Measurements from ENCODE around the gene THADA. TPM values are rescaled to one million over a fixed set of nuclear protein-coding genes. Genes with fewer than 3 reads are reported as not detected.
"Not testable (repeated sequence)": the region's sequence is repeated elsewhere in the genome, so short reads cannot be mapped to it uniquely, and the experiment has no call there.

THADA gene
- total RNA-seq, 1 donor from 2014 or later: 59.3 TPM

DNA sequence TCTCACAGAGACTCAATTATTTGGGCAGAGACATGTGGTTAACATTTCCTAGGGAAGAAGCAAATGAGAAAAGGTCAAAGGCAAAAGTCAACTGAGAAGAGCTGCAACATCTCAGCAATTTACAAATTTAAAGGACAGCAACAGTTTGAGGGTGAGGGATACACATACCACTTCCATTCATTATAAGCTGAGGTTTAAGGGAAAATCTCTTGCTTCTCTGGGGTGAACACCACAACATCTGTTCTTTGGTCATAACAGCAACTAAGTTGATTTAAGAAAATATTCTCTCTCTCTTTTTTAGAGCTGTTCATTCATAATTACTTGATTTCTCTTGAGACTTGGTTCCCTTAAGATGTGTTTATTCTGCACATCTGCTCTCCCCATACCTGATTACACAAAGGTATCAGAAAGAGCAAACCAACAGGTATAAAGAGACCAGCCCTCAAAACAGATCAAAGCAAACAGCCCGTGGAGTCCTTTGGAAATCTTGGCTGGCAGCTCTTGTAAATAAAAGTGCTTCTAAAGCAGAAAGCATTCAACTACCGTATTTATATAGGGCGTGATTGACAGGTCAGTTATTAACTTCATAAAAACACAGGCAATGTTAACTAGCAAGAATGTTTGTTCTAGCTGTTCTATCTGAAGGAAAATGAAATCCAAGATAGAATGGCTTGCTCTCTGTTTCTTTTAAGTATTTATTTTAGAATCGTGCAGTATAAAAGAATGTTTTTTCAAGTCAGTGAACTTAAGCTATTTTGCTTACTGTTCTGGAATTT lies 132.8 kb downstream of the THADA start:
- DNase-seq (ENCODE audit: low spot score): no peak

DNA sequence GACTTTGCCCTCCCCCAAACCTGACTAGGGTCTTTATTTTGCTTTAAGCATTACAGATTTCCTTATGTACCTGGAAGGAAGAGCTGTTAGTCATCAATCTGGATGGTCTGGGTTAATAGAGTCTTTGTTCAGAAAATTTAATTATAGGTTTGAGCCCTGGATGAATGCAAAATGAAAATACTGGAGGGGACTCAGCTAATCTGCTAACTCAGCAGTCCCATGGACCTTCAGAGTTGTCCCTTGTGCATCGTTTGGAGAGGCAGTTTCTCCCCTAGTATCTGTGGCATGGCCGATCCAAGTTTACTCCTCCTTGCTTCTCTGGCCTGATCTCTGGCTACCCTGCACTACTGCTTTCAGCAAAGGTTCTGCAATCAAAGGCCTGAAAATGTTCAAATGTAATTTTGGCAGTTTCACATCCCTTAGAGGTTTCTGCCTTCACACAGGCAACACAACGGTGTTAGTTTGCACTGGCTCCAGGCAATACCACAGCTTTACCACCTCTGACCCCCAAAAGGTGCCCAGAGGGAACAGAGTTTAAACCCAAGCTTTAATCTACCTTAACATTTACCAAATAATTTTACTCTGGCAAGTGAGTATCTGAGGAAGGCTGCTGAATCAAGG lies 134.3 kb downstream of the THADA start:
- DNase-seq (ENCODE audit: low spot score): no peak

DNA sequence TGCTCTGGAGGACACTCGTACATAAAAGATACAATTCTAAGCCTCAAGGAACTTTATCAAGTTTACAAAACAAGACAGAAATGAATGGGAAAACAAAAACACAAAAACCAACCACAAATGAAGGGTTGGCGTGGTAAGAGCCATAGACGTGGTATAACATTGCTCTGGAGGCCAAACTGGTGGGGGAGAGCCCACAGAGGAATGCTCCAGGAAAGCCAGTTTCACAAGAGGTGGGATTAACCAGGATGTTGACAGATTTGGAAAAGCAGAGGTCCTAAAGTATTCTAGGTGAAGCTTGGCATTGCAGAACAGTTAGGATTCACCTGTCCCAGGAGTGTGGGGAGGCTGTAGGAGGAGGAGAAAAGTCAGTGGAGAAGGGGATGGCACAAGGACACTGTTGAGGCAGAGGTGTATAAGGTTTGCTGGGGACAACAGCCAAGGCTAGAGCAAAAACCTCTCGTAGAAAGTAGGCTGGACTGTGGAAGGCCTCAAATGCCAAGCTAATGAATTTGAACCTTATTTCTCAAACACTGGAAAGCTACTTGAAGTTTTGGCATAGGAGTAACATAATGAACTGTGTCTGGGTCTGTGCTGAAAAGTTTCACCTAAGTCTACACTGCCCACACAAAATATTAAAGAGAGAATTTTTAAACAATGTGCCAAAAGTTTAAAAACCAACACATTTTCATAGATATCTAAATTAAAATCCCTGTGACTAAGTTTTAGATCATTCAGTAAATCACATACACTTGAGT lies 135.1 kb downstream of the THADA start:
- DNase-seq (ENCODE audit: low spot score): no peak

DNA sequence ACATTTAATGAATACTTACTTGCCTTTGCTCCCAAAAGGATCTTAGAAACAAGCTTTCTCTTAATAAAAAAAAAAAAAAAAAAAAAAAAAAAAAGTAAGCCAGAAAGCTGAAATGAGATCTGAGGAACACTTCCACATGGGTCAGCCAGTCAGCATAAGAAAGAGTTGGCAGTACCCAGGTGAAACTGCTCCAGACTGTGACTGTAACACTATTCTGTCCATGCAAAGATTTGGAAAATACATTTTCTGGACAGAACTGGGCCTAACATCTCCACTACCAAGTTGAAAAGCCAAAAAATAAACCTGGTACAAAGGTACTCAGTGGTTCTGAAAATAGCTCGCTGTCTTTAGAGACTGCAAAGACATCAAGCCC lies 135.7 kb downstream of the THADA start:
- DNase-seq (ENCODE audit: low spot score): no peak

DNA sequence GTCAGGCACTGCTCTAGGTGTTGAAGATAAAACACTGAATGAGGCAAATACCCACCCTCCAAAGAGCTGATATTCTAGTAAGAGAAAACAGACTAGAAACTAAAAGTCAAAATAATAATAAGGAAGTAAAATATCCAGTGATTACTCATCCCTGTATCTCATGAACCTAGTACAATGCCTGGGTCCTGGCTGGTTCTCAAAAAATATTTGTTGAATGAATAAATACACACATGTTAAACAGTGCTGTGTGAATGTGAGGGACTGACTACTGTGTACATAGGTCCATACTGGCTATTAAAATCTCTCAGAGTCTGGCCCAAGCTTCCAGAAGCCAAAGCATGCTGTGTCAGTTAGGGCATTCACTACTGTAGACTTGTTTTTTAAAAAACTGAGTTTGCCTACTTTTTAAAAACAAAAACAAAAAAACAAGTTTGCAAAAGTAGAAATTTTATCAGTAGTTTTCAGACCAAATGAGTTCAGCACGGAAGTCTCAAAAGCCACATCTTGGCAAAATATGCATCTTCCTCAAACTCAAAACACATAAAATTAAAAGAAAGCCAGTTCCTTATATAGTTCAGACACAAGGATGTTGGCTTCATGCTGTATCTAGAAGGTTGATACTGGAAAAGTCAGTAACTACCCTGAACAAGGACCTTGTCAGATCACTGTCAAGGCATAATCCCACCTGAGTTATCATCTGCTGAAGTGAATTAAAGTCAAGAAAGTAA lies 136.2 kb downstream of the THADA start:
- DNase-seq (ENCODE audit: low spot score): no peak

DNA sequence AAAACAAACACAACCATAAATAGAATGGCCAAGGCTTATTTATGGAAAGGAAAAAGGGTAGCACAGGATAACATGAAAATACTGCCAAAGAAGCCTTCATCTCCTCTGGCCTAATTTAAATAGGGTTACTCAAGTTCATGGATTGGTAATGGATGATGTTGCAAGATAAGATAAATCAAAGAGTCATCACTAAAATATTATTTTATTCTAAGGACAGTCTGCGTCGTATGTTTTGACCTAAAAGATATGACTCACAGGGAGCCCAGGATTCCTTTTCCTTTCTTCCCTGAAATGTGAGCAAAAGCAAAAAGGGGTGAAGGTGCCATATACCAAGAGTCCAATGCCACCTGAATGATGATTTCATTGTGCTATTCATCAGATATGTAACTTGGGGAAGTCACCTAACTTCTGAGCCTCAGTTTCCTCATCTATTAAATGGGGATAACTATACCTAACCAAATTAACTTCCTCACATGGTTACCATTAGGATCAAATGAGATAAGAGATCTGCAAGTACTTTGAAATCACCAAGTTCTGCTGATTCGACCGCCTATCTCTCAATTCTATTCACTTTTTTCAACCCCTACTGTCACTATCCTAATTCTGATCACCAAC lies 137.7 kb downstream of the THADA start:
- no peak for DNase-seq (ENCODE audit: low spot score)

DNA sequence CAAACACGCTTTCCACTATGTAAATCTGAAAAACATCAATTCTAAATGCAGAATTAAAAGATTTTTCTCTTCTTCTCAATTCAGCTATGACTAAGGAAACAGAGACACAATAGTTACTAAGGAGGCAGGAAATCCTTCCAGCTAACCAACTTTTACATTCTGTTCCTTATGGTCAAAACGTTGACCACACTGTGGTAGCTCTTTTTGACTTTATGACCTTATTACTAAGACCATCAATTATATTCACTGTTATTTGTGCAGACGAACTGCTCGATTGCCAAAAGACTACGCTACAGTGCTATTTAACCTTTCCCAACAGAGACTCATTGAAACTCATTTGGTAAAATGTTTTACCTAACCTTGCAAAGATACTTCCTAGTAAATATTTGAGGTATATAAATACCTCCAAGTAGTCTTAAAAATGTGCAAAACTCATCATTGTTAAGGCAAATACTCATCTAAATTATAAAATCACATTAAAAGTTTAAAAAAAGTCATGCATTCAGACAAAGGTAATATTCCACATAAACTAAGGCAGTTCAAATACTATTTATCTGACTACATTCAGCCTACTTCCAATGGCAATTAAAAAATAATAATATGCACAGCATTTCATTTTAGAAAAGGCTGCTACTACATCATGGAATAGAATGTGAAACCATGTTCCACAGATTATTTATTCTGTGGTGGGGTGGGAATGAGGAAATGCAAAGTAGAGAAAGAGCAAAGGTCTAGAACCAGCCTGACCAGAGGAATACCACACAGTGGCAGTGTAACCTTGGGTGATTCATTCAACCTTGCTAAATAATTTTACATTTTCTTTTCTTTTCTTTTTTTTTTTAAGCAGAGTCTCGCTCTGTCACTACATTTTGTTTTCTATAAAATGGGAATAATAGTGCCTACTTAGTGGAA lies 139.9 kb downstream of the THADA start:
- no peak for DNase-seq (ENCODE audit: low spot score)

DNA sequence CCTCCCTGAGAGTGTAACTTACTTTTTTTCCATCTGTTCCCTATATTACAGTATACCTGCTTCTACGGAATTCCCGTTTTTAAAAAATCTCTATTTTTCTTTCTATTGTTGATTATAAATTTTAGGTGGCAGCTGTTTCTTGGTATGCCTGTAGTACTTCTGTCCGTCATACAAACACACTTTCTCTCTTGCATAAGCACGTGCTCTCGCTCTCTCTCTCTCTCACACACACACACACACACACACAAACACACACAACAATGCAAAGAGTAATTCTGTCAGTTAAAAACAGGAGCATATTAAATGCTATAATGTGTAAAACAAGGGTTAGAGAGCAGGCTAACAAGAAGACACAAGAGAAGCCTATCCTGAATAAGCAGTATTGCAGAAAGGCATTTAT lies 140.5 kb downstream of the THADA start:
- DNase-seq (ENCODE audit: low spot score): no peak

DNA sequence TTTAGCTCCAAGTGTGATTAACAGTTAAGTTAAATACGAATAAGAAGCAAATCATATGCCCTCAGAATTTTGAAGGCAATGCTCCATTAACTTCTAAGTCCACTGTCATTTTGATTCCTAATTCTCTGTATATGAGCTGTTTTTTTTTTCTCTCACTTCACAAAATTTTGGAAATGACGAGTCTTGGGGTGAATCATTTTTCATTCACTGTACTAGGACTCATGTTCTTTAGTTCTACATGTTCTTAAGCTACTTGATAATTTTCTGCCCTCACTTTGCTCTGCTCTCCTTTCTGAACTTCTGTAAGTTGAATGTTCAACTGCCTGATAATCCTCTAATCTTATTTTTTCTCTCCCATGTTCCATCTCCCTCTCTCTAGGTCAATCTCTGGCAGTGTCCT lies 141.0 kb downstream of the THADA start:
- no peak for DNase-seq (ENCODE audit: low spot score)

DNA sequence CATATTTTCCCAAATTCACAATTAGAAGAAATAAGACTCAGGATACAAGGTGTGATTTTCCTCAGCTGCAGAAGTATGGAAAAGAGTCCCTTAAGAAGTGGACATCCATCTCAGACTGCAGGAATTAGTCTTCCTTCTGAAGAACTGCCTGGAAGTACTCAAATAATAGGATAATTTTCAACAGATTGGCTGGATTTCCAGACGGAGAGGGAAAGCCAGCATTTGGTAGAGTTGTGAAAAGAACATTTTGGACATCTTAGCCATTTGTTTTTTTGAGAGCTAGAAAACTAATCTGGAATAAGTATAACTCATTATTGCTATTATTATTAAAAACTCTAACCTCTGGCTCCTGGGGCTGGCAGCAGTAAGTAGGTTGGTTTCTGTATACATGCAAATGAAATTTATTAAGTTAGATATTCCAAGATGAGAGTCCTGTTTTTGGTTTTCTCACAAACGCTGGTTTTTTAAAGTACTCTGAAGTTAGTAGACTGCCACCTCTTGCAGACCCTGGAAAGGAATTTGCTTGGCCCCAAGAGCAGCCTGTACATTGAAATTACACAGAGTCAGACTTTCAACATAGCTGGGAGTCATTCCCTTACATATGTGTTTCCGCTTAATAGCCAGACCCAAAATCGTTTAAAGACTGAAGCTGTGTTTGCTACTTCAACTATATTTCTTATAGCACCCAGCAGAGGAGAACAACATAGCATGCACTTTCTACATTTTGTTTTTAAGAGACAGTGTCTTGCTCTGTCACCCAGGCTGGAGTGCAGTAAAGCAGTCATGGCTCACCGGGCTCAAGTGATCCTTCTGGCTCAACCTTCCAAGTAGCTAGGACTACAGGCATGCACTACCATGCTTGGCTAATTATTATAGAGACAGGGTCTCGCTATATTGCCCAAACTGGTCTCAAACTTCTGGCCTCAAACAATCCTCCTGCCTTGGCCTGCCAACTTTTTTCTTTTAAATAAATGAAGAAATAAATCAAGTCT lies 142.4 kb downstream of the THADA start:
- no peak for DNase-seq (ENCODE audit: low spot score)

DNA sequence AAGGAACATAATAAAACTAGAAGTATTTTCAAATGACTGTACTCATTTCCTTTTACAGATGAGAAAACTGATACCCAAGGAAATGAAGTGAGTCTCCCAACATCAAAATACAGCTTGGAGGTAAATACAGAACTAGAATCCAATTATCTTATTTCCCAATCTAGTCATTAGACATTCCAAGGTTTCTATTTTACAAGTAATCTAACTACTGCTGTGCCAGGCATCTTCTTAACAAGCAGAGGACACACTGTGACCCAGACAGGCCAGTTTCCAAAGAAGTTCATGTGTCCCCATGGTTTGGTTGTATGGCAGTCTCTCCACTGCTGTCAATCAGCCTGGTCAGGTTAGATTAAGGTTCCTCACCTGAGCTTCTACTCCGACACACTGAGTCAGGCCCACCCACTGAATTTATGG lies 143.5 kb downstream of the THADA start:
- no peak for DNase-seq (ENCODE audit: low spot score)

DNA sequence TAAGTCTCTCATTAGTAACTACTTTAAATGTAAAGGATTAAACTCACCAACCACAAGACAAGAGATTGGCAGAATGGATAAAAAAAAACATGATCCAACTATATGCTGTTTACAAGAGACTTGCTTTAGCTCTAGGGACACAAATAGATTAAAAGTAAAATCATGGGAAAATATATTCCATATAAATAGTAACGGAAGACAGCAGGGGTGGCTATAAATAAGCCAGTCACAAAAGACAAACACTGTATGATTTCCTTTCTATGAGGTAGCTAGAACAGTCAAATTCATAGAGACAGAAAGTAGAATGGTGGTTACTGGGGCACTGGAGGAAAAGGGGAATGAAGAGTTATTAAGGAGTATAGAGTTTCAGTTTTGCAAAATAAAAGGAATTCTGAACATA lies 145.2 kb downstream of the THADA start:
- DNase-seq (ENCODE audit: low spot score): no peak

DNA sequence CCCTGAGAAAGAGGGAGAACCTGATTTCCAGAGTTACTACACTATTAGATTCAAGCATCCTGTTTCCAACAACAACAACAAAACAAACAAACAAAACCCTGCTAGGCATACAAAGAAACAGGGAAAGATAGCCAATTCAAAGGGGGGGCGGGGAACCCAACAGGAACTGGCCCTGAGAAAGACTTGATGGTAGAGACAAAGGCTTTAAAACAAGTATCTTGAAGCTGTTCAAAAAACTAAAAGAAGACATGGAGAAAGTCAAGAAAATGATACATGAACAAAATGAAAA lies 147.1 kb downstream of the THADA start:
- DNase-seq (ENCODE audit: low spot score): no peak

DNA sequence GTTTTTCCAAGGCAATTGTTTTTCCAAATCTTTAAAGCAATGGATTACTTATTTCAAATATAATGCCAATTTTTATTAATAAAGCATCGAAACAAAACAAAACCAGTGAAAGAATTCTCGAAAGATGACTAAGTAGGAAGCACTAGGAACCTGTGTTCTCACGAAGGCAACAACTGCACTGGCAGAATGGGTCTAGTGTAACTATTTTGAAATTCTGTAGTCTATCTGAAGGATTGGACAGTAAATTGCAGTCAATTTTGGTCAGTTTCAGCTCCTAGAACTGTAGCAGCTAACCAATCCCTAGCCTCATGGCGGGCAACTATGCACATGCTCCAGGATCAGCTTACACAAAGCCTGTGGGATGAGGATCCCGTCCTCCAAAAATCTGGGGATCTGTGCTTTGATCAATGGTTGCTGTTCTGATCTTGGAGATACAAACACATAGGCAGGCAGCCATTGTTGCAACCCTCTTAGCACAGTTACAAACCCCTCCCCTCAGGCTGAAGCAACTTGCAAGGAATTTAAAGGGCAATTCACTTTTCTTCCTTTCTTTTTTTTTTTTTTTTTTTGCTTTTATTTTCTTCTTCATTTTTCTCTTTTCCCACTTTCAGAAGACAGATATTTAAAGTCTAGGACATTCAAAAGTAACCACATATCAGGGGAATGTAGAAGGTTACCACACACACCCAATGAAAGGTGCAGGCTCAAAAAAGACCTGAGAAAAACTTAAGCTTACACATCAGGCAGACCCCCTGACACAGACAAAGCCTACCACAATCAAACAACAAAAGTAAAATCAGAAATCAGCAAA lies 147.6 kb downstream of the THADA start:
- DNase-seq (ENCODE audit: low spot score): no peak

DNA sequence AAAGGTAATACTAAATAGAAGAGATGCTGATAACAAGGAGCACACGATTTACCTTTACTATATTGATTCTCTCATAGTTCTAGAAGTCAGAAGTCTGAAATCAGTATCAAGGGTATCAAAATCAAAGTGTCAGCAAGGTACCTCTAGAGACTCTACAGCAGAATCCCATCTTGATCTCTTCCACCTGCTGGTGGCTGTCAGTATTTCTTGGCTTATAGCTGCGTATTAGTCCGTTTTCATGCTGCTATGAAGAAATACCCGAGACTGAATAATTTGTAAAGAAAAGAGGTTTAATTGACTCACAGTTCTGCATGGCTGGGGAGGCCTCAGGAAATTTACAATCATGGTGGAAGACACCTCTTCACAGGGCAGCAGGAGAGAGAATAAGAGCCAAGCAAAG lies 149.1 kb downstream of the THADA start:
- not testable (repeated sequence) for DNase-seq (ENCODE audit: low spot score)

DNA sequence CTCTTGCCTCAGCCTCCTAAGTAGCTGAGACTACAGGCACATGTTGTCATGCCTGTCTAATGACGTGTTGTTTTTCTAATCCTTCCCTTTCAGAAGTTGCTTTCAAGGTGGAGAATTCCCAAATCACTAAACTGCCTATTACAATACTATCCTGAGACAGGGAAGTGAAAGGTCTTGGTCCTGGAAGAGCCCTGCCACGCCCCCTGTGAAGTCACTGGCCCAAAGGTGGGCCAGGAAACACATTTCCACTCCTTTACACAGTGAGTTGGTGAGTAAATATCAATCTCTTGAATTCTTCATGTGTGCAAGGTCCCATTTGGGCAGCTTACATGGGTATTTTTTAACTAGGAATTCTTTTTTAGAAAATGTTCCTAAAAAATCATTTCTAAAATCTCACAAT lies 150.1 kb downstream of the THADA start:
- DNase-seq (ENCODE audit: low spot score): no peak

DNA sequence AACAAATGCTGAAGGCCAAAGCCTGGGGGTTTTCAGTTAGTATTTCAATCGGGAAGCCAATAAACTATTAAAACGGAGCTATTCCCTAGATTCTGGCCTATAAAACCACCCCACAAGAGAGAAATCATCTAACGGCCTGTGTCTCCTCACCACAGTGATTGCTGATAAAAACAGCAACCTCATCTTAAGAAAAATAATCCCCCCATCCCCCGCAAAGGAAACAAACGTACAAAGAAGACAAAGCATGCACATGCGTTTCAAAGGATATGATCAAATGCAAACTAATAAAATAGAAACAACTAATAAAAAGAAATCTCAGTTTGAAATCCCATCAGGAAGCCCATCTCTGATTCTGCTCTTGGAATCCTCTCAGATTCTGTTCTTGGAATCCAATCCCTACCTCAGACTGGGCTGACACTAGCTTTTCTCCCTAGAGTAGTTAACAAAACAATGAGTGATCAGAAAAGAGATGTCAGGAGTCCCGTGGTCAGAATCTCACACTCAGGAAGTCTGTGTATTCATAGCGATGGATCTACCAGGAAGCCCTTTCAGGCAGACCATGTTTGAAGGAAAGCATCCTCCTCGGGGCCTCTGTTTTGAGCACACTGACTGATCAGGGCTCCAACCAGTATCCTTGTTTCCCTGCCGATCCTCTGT lies 150.7 kb downstream of the THADA start:
- DNase-seq (ENCODE audit: low spot score): no peak

DNA sequence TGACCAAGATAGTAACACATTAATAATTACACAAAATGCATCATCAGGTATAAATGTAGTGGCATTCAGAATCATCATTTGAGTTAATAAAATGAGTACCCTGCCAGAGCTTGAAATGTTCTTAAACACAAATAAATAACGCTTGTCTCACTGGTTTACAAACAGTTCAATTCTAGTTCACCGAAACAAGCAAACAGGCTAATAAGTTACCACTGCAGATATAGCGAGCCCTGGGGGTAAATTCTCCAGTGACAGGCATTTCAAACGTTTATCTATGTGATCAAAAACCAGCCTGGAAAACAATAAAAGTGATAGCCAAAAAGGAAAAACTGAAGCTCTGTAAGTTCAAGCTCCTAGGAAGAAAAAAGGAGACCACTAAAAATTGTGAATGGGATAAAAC lies 152.6 kb downstream of the THADA start:
- no peak for DNase-seq (ENCODE audit: low spot score)
